Liver (tissue), 3 donors: ENCODE results near the gene SMG5.

Source experiments
- EGR1 ChIP-seq, 2 donors: IDR thresholded peaks; 2 replicates each; pipeline ENCODE4 v1.6.1; 2016 to 2018; ENCODE audit warnings: antibody characterized with exemption in 2 of 2, low read depth in 2 of 2
- FOXA1 ChIP-seq: IDR thresholded peaks from 2 replicates; pipeline ENCODE4 v1.6.1; 2016; ENCODE audit warnings: antibody characterized with exemption
- FOXA2 ChIP-seq: IDR thresholded peaks from 2 replicates; pipeline ENCODE4 v1.6.1; 2016; ENCODE audit warnings: antibody characterized with exemption
- GABPA ChIP-seq, 2 donors: IDR thresholded peaks in 1 of 2; conservative IDR thresholded peaks in 1 of 2; 2 replicates each; pipeline ENCODE4 v1.6.1; 2016; ENCODE audit warnings: antibody characterized with exemption in 2 of 2, mild to moderate bottlenecking in 1 of 2, moderate library complexity in 1 of 2
- JUND ChIP-seq, 2 donors: IDR thresholded peaks; 2 replicates each; pipeline ENCODE4 v1.6.1; 2016; ENCODE audit warnings: antibody characterized with exemption in 2 of 2
- RAD21 ChIP-seq, 2 donors: IDR thresholded peaks; 2 replicates each; pipeline ENCODE4 v1.6.1; 2016; ENCODE audit warnings: antibody characterized with exemption in 2 of 2, mild to moderate bottlenecking in 2 of 2
- TAF1 ChIP-seq: conservative IDR thresholded peaks from 2 replicates; pipeline ENCODE4 v1.6.1; 2016; ENCODE audit warnings: antibody characterized with exemption, mild to moderate bottlenecking
- YY1 ChIP-seq: IDR thresholded peaks from 2 replicates; pipeline ENCODE4 v1.6.1; 2016; ENCODE audit warnings: antibody characterized with exemption, mild to moderate bottlenecking
- TF ChIP-seq, protein P1 (sequence below): fragments of 150-350 bp; IDR thresholded peaks from 2 replicates; pipeline ENCODE4 v1.5.1; 2017; ENCODE audit warnings: improper control_type of control experiment, low read depth, low read length; ENCODE audit not compliant: missing input control
- TF ChIP-seq, protein P2 (sequence below): IDR thresholded peaks from 2 replicates; pipeline ENCODE4 v1.6.1; 2016; ENCODE audit warnings: antibody characterized with exemption, mild to moderate bottlenecking
- TF ChIP-seq, protein P3 (sequence below): IDR thresholded peaks from 2 replicates; pipeline ENCODE4 v1.6.1; 2016; ENCODE audit warnings: antibody characterized with exemption
- TF ChIP-seq, protein P4 (sequence below): IDR thresholded peaks from 2 replicates; pipeline ENCODE4 v1.6.1; 2016; ENCODE audit warnings: antibody characterized with exemption
- donor health status: healthy.
- donor health status: healthy.

DNA sequence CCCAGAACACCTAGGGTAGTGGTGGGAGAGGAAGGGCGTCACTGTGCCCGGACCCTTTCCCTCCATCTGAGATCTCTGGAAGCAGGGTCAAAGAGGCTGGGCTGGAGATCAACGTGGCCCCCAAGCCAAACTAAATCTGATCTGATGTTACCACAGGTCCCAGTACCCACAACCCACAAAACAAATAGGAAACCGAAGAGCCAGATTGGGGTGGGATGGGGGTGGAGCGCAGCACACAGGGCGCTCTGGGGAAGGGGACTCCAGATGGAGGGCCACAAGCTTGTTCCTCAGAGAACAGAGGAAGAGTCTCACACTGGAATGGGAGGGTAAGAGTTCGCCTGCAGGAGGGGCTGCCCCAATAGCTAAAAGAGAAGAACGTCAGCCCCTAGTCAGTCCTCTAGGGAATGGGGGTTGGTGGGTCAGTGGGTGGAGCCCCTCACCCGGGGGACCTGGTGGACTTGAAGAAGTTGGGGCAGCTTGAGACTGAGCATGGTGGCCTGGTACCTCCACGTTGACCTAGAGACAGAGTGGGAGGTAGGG lies 36.3 kb downstream of the SMG5 start:
- no peak for TF ChIP-seq EGR1 (IDR thresholded peaks at IDR 0.05; ENCODE audit: low read depth in 2 of 2)
- TF ChIP-seq, protein P1, sequence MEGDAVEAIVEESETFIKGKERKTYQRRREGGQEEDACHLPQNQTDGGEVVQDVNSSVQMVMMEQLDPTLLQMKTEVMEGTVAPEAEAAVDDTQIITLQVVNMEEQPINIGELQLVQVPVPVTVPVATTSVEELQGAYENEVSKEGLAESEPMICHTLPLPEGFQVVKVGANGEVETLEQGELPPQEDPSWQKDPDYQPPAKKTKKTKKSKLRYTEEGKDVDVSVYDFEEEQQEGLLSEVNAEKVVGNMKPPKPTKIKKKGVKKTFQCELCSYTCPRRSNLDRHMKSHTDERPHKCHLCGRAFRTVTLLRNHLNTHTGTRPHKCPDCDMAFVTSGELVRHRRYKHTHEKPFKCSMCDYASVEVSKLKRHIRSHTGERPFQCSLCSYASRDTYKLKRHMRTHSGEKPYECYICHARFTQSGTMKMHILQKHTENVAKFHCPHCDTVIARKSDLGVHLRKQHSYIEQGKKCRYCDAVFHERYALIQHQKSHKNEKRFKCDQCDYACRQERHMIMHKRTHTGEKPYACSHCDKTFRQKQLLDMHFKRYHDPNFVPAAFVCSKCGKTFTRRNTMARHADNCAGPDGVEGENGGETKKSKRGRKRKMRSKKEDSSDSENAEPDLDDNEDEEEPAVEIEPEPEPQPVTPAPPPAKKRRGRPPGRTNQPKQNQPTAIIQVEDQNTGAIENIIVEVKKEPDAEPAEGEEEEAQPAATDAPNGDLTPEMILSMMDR: no peak
- TF ChIP-seq TAF1: no peak
- TF ChIP-seq, protein P2, sequence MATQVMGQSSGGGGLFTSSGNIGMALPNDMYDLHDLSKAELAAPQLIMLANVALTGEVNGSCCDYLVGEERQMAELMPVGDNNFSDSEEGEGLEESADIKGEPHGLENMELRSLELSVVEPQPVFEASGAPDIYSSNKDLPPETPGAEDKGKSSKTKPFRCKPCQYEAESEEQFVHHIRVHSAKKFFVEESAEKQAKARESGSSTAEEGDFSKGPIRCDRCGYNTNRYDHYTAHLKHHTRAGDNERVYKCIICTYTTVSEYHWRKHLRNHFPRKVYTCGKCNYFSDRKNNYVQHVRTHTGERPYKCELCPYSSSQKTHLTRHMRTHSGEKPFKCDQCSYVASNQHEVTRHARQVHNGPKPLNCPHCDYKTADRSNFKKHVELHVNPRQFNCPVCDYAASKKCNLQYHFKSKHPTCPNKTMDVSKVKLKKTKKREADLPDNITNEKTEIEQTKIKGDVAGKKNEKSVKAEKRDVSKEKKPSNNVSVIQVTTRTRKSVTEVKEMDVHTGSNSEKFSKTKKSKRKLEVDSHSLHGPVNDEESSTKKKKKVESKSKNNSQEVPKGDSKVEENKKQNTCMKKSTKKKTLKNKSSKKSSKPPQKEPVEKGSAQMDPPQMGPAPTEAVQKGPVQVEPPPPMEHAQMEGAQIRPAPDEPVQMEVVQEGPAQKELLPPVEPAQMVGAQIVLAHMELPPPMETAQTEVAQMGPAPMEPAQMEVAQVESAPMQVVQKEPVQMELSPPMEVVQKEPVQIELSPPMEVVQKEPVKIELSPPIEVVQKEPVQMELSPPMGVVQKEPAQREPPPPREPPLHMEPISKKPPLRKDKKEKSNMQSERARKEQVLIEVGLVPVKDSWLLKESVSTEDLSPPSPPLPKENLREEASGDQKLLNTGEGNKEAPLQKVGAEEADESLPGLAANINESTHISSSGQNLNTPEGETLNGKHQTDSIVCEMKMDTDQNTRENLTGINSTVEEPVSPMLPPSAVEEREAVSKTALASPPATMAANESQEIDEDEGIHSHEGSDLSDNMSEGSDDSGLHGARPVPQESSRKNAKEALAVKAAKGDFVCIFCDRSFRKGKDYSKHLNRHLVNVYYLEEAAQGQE: no peak
- TF ChIP-seq YY1: no peak
- TF ChIP-seq, protein P3, sequence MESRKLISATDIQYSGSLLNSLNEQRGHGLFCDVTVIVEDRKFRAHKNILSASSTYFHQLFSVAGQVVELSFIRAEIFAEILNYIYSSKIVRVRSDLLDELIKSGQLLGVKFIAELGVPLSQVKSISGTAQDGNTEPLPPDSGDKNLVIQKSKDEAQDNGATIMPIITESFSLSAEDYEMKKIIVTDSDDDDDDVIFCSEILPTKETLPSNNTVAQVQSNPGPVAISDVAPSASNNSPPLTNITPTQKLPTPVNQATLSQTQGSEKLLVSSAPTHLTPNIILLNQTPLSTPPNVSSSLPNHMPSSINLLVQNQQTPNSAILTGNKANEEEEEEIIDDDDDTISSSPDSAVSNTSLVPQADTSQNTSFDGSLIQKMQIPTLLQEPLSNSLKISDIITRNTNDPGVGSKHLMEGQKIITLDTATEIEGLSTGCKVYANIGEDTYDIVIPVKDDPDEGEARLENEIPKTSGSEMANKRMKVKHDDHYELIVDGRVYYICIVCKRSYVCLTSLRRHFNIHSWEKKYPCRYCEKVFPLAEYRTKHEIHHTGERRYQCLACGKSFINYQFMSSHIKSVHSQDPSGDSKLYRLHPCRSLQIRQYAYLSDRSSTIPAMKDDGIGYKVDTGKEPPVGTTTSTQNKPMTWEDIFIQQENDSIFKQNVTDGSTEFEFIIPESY: no peak
- no peak for TF ChIP-seq FOXA1
- TF ChIP-seq, protein P4, sequence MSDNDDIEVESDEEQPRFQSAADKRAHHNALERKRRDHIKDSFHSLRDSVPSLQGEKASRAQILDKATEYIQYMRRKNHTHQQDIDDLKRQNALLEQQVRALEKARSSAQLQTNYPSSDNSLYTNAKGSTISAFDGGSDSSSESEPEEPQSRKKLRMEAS: no peak
- no peak for TF ChIP-seq RAD21 (IDR thresholded peaks at IDR 0.05)
- TF ChIP-seq JUND (IDR thresholded peaks at IDR 0.05): no peak
- TF ChIP-seq FOXA2: no peak
- TF ChIP-seq GABPA (IDR thresholded peaks at IDR 0.05 in 1 of 2, conservative IDR thresholded peaks at IDR 0.05 in 1 of 2): no peak
